ENCODE data around the gene USP6NL.

Gene USP6NL

GRCh38 chr10:11404901-11405300 lies 206.5 kb downstream of the USP6NL start:
- DNase-seq = no peak

Measured in activated naive CD4-positive, alpha-beta T cell treated with Interleukin-2 at 50 U/mL for 16 hours (primary cell).